Measurements from ENCODE around the gene AGXT2.

AGXT2 gene

DNA sequence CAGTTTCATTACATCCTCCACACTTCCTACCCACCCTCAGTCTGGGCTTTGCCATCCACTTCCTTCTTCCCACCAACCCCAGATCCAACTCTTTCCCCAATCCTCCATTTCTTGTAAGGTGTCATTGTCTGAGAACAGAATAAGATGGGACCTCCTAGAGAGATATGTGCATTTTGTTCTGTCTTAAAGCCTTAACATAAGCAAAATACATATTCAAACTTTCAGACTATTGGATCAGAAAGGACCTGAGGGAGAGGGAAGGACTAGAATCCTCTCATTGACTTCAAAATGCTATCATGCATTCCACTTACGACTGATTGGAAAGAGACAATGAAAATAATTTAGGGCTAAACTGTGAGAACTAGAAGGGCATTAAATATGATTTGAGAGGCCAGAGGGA lies 43.0 kb downstream of the AGXT2 start:
- H3K4me3 ChIP-seq (ENCODE audit: low read depth in 1 of 2, low read length in 2 of 2): no peak overlapping the region
- H3K4me1 ChIP-seq (ENCODE audit: control insufficient read depth in 1 of 2, insufficient read depth in 2 of 2, low read length in 2 of 2): no peaks in the 10 kb centered on the region
- H3K9me3 ChIP-seq (ENCODE audit: control insufficient read depth in 1 of 2, low read length in 2 of 2): no peaks in the 10 kb centered on the region
- H3K27ac ChIP-seq (ENCODE audit: low read depth, low read length): no peak overlapping the region
- no peak overlapping the region for H3K9ac ChIP-seq (ENCODE audit: low read depth in 1 of 2, low read length in 2 of 2)
- no peaks in the 10 kb centered on the region for H3K36me3 ChIP-seq (ENCODE audit: control insufficient read depth in 1 of 2, insufficient read depth in 2 of 2, low read length in 2 of 2)
- no peaks in the 10 kb centered on the region for H3K27me3 ChIP-seq (ENCODE audit: control insufficient read depth in 1 of 2, insufficient read depth in 2 of 2, low read length in 2 of 2)

- Histone ChIP-seq H3K4me3 (ENCODE audit: low read depth in 1 of 2, low read length in 2 of 2) (no peak overlapping the region), H3K9ac (ENCODE audit: low read depth in 1 of 2, low read length in 2 of 2) (no peak overlapping the region), H3K9me3 (ENCODE audit: control insufficient read depth in 1 of 2, low read length in 2 of 2) (no peaks in the 10 kb centered on the region), H3K27ac (ENCODE audit: low read depth, low read length) (no peak overlapping the region), H3K36me3 (ENCODE audit: control insufficient read depth in 1 of 2, insufficient read depth in 2 of 2, low read length in 2 of 2) (no peaks in the 10 kb centered on the region), H3K4me1 (ENCODE audit: control insufficient read depth in 1 of 2, insufficient read depth in 2 of 2, low read length in 2 of 2) (no peaks in the 10 kb centered on the region), H3K27me3 (ENCODE audit: control insufficient read depth in 1 of 2, insufficient read depth in 2 of 2, low read length in 2 of 2) (no peaks in the 10 kb centered on the region)
These were observed 43.5 kb downstream of the AGXT2 start for GRCh38 chr5:35004200-35004599.

DNA sequence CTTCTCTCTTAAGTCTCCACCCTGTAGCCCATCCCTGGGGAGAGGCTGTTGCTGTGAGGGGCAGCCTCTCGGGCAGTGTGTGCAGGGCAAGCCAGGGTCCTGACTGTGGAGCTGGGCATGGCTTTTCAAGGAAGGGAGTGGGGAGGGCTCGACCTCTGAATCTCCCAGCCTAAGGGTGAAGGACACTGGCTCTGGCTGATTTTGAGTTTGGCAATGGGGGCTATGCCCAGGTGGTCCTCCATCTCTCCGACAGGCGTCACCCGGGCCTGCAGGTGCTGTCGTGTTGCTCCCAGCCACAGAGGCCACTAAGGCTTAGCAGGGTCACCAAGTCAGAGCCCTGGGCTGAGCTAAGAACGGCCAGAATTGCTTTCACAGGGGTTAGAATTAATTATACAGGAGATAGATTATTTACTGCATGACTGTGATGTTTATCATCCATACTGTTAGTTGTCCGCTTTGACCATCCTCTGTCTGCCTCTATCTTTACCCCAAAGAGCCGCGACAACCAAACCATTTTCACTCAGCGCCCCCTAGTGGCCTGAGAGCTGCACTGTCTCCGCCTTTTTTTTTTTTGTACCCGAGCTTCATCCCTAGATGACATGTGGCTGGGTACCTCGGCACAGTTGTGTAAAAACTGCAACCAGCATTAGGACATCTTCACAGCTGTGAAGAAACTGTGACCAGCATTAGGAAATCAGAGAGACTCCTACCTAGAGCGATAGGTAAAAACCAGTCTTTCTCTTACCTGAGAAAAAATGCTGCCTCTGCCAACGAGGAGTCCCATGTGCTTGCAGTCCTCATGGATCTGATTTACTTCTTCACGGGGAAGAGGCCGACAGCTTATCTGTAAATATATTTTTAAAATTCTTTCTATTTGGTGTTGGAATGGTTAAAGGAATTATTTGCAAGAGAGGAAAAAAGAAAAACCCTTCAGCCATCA lies 44.5 kb downstream of the AGXT2 start:
- no peaks in the 10 kb centered on the region for H3K36me3 ChIP-seq (ENCODE audit: control insufficient read depth in 1 of 2, insufficient read depth in 2 of 2, low read length in 2 of 2)
- no peak overlapping the region for H3K27ac ChIP-seq (ENCODE audit: low read depth, low read length)
- no peak overlapping the region for H3K4me3 ChIP-seq (ENCODE audit: low read depth in 1 of 2, low read length in 2 of 2)
- no peak overlapping the region for H3K9ac ChIP-seq (ENCODE audit: low read depth in 1 of 2, low read length in 2 of 2)
- no peaks in the 10 kb centered on the region for H3K9me3 ChIP-seq (ENCODE audit: control insufficient read depth in 1 of 2, low read length in 2 of 2)
- H3K27me3 ChIP-seq (ENCODE audit: control insufficient read depth in 1 of 2, insufficient read depth in 2 of 2, low read length in 2 of 2): no peaks in the 10 kb centered on the region
- H3K4me1 ChIP-seq (ENCODE audit: control insufficient read depth in 1 of 2, insufficient read depth in 2 of 2, low read length in 2 of 2): no peaks in the 10 kb centered on the region

GRCh38 chr5:35002459-35002858 lies 45.3 kb downstream of the AGXT2 start:
- Histone ChIP-seq H3K36me3 (ENCODE audit: control insufficient read depth in 1 of 2, insufficient read depth in 2 of 2, low read length in 2 of 2) (no peaks in the 10 kb centered on the region), H3K27me3 (ENCODE audit: control insufficient read depth in 1 of 2, insufficient read depth in 2 of 2, low read length in 2 of 2) (no peaks in the 10 kb centered on the region), H3K9me3 (ENCODE audit: control insufficient read depth in 1 of 2, low read length in 2 of 2) (no peaks in the 10 kb centered on the region), H3K4me1 (ENCODE audit: control insufficient read depth in 1 of 2, insufficient read depth in 2 of 2, low read length in 2 of 2) (no peaks in the 10 kb centered on the region), H3K9ac (ENCODE audit: low read depth in 1 of 2, low read length in 2 of 2) (no peak overlapping the region), H3K27ac (ENCODE audit: low read depth, low read length) (no peak overlapping the region), H3K4me3 (ENCODE audit: low read depth in 1 of 2, low read length in 2 of 2) (no peak overlapping the region)

- no peak overlapping the region for H3K4me3 ChIP-seq (ENCODE audit: low read depth in 1 of 2, low read length in 2 of 2)
These were observed 45.9 kb downstream of the AGXT2 start for GRCh38 chr5:35001842-35002241.

DNA sequence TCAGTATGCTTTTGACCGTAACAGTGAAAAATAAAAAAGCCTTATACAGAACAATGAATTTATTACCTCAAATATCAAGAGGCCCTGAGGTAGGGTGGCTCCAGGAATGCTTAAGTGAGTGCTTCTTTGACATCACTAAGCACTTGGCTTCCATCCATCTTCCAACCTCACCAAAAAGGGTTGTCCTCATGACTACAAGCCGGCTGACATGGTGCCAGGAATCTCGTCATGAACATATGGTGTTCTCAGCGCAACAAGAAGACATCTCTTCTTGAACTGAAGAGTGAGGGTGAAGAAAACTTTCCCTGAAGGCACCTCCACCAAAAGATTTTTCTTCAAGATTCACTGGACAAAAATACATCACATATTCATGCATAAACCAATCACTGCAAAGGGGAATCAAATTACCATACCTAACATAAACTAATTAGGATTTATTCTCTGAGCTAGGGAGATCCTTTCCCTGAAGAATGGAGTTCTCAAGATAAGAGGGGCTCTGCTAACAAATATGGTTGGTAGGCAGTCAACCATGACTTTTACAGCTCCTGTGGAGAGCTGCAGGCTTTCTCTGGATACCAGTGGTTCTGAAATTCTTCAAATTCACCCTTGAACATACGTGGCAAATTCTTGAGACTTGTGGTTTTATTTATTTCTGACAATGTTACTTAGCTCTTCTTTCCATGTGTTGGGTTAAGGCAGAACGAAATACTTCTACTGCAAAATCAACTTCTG lies 49.5 kb downstream of the AGXT2 start:
- Histone ChIP-seq H3K27ac (ENCODE audit: low read depth, low read length) (no peak overlapping the region), H3K9ac (ENCODE audit: low read depth in 1 of 2, low read length in 2 of 2) (no peak overlapping the region), H3K4me3 (ENCODE audit: low read depth in 1 of 2, low read length in 2 of 2) (no peak overlapping the region), H3K9me3 (ENCODE audit: control insufficient read depth in 1 of 2, low read length in 2 of 2) (no peaks in the 10 kb centered on the region), H3K4me1 (ENCODE audit: control insufficient read depth in 1 of 2, insufficient read depth in 2 of 2, low read length in 2 of 2) (no peaks in the 10 kb centered on the region), H3K36me3 (ENCODE audit: control insufficient read depth in 1 of 2, insufficient read depth in 2 of 2, low read length in 2 of 2) (no peaks in the 10 kb centered on the region), H3K27me3 (ENCODE audit: control insufficient read depth in 1 of 2, insufficient read depth in 2 of 2, low read length in 2 of 2) (peaks cover 0 to 4% of the 10 kb centered on the region in 2 donors)

More at GRCh38 chr5:35001842-35002241, 45.9 kb downstream of the AGXT2 start:
- H3K27me3 ChIP-seq (ENCODE audit: control insufficient read depth in 1 of 2, insufficient read depth in 2 of 2, low read length in 2 of 2): no peaks in the 10 kb centered on the region
- no peaks in the 10 kb centered on the region for H3K9me3 ChIP-seq (ENCODE audit: control insufficient read depth in 1 of 2, low read length in 2 of 2)
- H3K36me3 ChIP-seq (ENCODE audit: control insufficient read depth in 1 of 2, insufficient read depth in 2 of 2, low read length in 2 of 2): no peaks in the 10 kb centered on the region
- no peak overlapping the region for H3K27ac ChIP-seq (ENCODE audit: low read depth, low read length)
- no peaks in the 10 kb centered on the region for H3K4me1 ChIP-seq (ENCODE audit: control insufficient read depth in 1 of 2, insufficient read depth in 2 of 2, low read length in 2 of 2)
- H3K9ac ChIP-seq (ENCODE audit: low read depth in 1 of 2, low read length in 2 of 2): no peak overlapping the region

- H3K9me3 ChIP-seq (ENCODE audit: control insufficient read depth in 1 of 2, low read length in 2 of 2): no peaks in the 10 kb centered on the region
- peaks cover 0 to 4% of the 10 kb centered on the region in 2 donors for H3K27me3 ChIP-seq (ENCODE audit: control insufficient read depth in 1 of 2, insufficient read depth in 2 of 2, low read length in 2 of 2)
- no peaks in the 10 kb centered on the region for H3K4me1 ChIP-seq (ENCODE audit: control insufficient read depth in 1 of 2, insufficient read depth in 2 of 2, low read length in 2 of 2)
- no peak overlapping the region for H3K4me3 ChIP-seq (ENCODE audit: low read depth in 1 of 2, low read length in 2 of 2)
- no peak overlapping the region for H3K27ac ChIP-seq (ENCODE audit: low read depth, low read length)
- H3K9ac ChIP-seq (ENCODE audit: low read depth in 1 of 2, low read length in 2 of 2): no peak overlapping the region
- H3K36me3 ChIP-seq (ENCODE audit: control insufficient read depth in 1 of 2, insufficient read depth in 2 of 2, low read length in 2 of 2): no peaks in the 10 kb centered on the region
These were observed 51.5 kb downstream of the AGXT2 start for GRCh38 chr5:34996261-34996660.

- Histone ChIP-seq H3K36me3 (ENCODE audit: control insufficient read depth in 1 of 2, insufficient read depth in 2 of 2, low read length in 2 of 2) (no peaks in the 10 kb centered on the region), H3K4me3 (ENCODE audit: low read depth in 1 of 2, low read length in 2 of 2) (no peak overlapping the region), H3K9me3 (ENCODE audit: control insufficient read depth in 1 of 2, low read length in 2 of 2) (no peaks in the 10 kb centered on the region), H3K27me3 (ENCODE audit: control insufficient read depth in 1 of 2, insufficient read depth in 2 of 2, low read length in 2 of 2) (peaks cover 0 to 4% of the 10 kb centered on the region in 2 donors), H3K4me1 (ENCODE audit: control insufficient read depth in 1 of 2, insufficient read depth in 2 of 2, low read length in 2 of 2) (no peaks in the 10 kb centered on the region), H3K9ac (ENCODE audit: low read depth in 1 of 2, low read length in 2 of 2) (no peak overlapping the region), H3K27ac (ENCODE audit: low read depth, low read length) (no peak overlapping the region)
These were observed 53.8 kb downstream of the AGXT2 start for GRCh38 chr5:34993951-34994350.

DNA sequence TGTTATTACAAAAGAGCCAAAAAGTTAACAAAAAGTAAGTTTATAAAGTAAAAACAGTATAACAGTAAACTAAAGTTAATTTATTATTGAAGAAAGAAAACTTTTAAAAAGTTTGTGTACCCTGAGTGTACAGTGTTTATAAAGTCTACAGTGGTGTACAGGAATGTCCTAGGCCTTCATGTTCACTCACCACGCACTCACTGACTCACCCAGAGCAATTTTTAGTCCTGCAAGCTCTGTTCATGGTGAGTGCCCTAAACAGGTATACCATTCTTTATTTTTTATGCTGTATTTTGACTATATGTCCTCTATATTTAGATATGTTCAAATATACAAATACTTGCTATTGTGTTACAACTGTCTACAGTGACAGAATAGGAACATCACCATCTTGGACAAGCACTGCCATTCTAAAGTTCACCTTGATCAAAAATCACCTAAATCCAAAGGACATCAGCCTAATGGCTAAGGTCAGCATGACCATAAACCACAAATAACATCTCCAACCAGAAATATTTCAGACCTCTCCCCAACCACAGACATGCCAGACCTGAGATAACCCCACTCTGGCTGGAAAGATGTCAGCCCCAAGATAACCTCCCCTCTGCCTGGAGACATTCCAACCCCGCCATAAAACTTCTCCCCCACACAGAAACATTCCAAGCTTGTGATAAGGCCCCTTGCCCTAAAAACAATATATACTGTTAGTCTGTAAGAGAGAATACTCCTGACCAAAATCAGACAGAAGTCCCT lies 56.1 kb downstream of the AGXT2 start:
- peaks cover 1 to 5% of the 10 kb centered on the region in 2 donors for H3K9me3 ChIP-seq (ENCODE audit: control insufficient read depth in 1 of 2, low read length in 2 of 2)
- no peaks in the 10 kb centered on the region for H3K4me1 ChIP-seq (ENCODE audit: control insufficient read depth in 1 of 2, insufficient read depth in 2 of 2, low read length in 2 of 2)
- H3K4me3 ChIP-seq (ENCODE audit: low read depth in 1 of 2, low read length in 2 of 2): no peak overlapping the region
- peaks cover 0 to 4% of the 10 kb centered on the region in 2 donors for H3K27me3 ChIP-seq (ENCODE audit: control insufficient read depth in 1 of 2, insufficient read depth in 2 of 2, low read length in 2 of 2)
- no peaks in the 10 kb centered on the region for H3K36me3 ChIP-seq (ENCODE audit: control insufficient read depth in 1 of 2, insufficient read depth in 2 of 2, low read length in 2 of 2)
- H3K9ac ChIP-seq (ENCODE audit: low read depth in 1 of 2, low read length in 2 of 2): no peak overlapping the region
- no peak overlapping the region for H3K27ac ChIP-seq (ENCODE audit: low read depth, low read length)

GRCh38 chr5:34986965-34987364 lies 60.8 kb downstream of the AGXT2 start:
- H3K4me3 ChIP-seq (ENCODE audit: low read depth in 1 of 2, low read length in 2 of 2): no peak overlapping the region
- H3K27ac ChIP-seq (ENCODE audit: low read depth, low read length): no peak overlapping the region
- peaks cover 9 to 10% of the 10 kb centered on the region in 2 donors for H3K9me3 ChIP-seq (ENCODE audit: control insufficient read depth in 1 of 2, low read length in 2 of 2)
- no peaks in the 10 kb centered on the region for H3K36me3 ChIP-seq (ENCODE audit: control insufficient read depth in 1 of 2, insufficient read depth in 2 of 2, low read length in 2 of 2)
- H3K4me1 ChIP-seq (ENCODE audit: control insufficient read depth in 1 of 2, insufficient read depth in 2 of 2, low read length in 2 of 2): no peaks in the 10 kb centered on the region
- H3K27me3 ChIP-seq (ENCODE audit: control insufficient read depth in 1 of 2, insufficient read depth in 2 of 2, low read length in 2 of 2): no peaks in the 10 kb centered on the region
- no peak overlapping the region for H3K9ac ChIP-seq (ENCODE audit: low read depth in 1 of 2, low read length in 2 of 2)

All from duodenal mucosa (tissue), 2 donors.